ENCODE measurements around the gene CSNK2A2. TPM values are rescaled to one million over a fixed set of nuclear protein-coding genes. Genes with fewer than 3 reads are reported as not detected.

The CSNK2A2 gene
- total RNA-seq, 1 donor from 2014 or later = 70.0 TPM

- intact Hi-C loops (cut with micrococcal nuclease) = no loop called here
These were observed 45.5 kb downstream of the CSNK2A2 start for GRCh38 chr16:58152246-58152868.

- intact Hi-C loops (cut with micrococcal nuclease) = no loop called here
These were observed 49.4 kb downstream of the CSNK2A2 start for GRCh38 chr16:58148526-58148925.

GRCh38 chr16:58148099-58148498, 49.8 kb downstream of the CSNK2A2 start:
- intact Hi-C loops (cut with micrococcal nuclease) = no loop called here

GRCh38 chr16:58138852-58139251, 59.1 kb downstream of the CSNK2A2 start:
- intact Hi-C loops (cut with micrococcal nuclease) = no loop called here

GRCh38 chr16:58137581-58137980, 60.3 kb downstream of the CSNK2A2 start:
- intact Hi-C loops (cut with micrococcal nuclease) = no loop called here

GRCh38 chr16:58129097-58129936, 68.6 kb downstream of the CSNK2A2 start, which contains the start of gene CFAP20:
Gene CFAP20, minus strand, starts transcription at chr16:58129381. Its CDS starts 266 bp downstream, at chr16:58129115.
- intact Hi-C loops (cut with micrococcal nuclease) = loop anchor here (1.0 to 10.0 kb wide), 9 partner anchors 69 to 593 kb away; partner anchors contain the start of genes CCDC102A, CSNK2A2, GINS3 and KATNB1

- intact Hi-C loops (cut with micrococcal nuclease) = loop anchor here (1.0 to 10.0 kb wide), 9 partner anchors 70 to 592 kb away; partner anchors contain the start of genes CCDC102A, CSNK2A2, GINS3 and KATNB1
These were observed 69.2 kb downstream of the CSNK2A2 start for GRCh38 chr16:58128711-58129096.

GRCh38 chr16:58128181-58128631, 69.7 kb downstream of the CSNK2A2 start:
- intact Hi-C loops (cut with micrococcal nuclease) = loop anchor here (2.0 to 10.0 kb wide), 3 partner anchors 103 to 313 kb away; partner anchors contain the start of gene MMP15

GRCh38 chr16:58127634-58128033, 70.3 kb downstream of the CSNK2A2 start:
- intact Hi-C loops (cut with micrococcal nuclease) = loop anchor here (2.0 to 10.0 kb wide), 3 partner anchors 103 to 313 kb away; partner anchors contain the start of gene MMP15

- intact Hi-C loops (cut with micrococcal nuclease) = loop anchor here (10.0 kb wide), 2 partner anchors 232 to 312 kb away; no protein-coding TSS in a partner anchor
These were observed 70.8 kb downstream of the CSNK2A2 start for GRCh38 chr16:58127033-58127556.

GRCh38 chr16:58126451-58126961, 71.4 kb downstream of the CSNK2A2 start:
- intact Hi-C loops (cut with micrococcal nuclease) = loop anchor here (10.0 kb wide), 2 partner anchors 232 to 312 kb away; no protein-coding TSS in a partner anchor

GRCh38 chr16:58125781-58126335, 72.0 kb downstream of the CSNK2A2 start:
- intact Hi-C loops (cut with micrococcal nuclease) = loop anchor here (10.0 kb wide), 2 partner anchors 231 to 311 kb away; no protein-coding TSS in a partner anchor

- intact Hi-C loops (cut with micrococcal nuclease) = loop anchor here (10.0 kb wide), 2 partner anchors 230 to 310 kb away; no protein-coding TSS in a partner anchor
These were observed 72.9 kb downstream of the CSNK2A2 start for GRCh38 chr16:58125041-58125440.

GRCh38 chr16:58124601-58124915, 73.3 kb downstream of the CSNK2A2 start:
- intact Hi-C loops (cut with micrococcal nuclease) = loop anchor here (10.0 kb wide), 2 partner anchors 230 to 310 kb away; no protein-coding TSS in a partner anchor

- intact Hi-C loops (cut with micrococcal nuclease) = loop anchor here (10.0 kb wide), 2 partner anchors 229 to 309 kb away; no protein-coding TSS in a partner anchor
These were observed 73.9 kb downstream of the CSNK2A2 start for GRCh38 chr16:58123896-58124600.

- intact Hi-C loops (cut with micrococcal nuclease) = loop anchor here (10.0 kb wide), 2 partner anchors 226 to 306 kb away; no protein-coding TSS in a partner anchor
These were observed 76.8 kb downstream of the CSNK2A2 start for GRCh38 chr16:58121132-58121531.

- intact Hi-C loops (cut with micrococcal nuclease) = loop anchor here (10.0 kb wide), 2 partner anchors 225 to 305 kb away; no protein-coding TSS in a partner anchor
These were observed 77.7 kb downstream of the CSNK2A2 start for GRCh38 chr16:58120234-58120633.

- intact Hi-C loops (cut with micrococcal nuclease) = no loop called here
These were observed 78.4 kb downstream of the CSNK2A2 start for GRCh38 chr16:58119509-58119845.

GRCh38 chr16:58118801-58119508, 79.0 kb downstream of the CSNK2A2 start:
- intact Hi-C loops (cut with micrococcal nuclease) = no loop called here
